ENCODE measurements around the gene TPM2.

GRCh38 chr9:35729101-35729500 is 39.4 kb upstream of the TPM2 start:
- TF ChIP-seq CTCF (conservative IDR thresholded peaks at IDR 0.05) = no peak
- TF ChIP-seq ZFX (IDR thresholded peaks at IDR 0.05) = no peak

Measured in C4-2B (cell line).